Neural cell (in vitro differentiated cells): Measurements from ENCODE around the gene MAPK4. TPM values are rescaled to one million over a fixed set of nuclear protein-coding genes. Genes with fewer than 3 reads are reported as not detected.

Source experiments
- H2AFZ ChIP-seq: fragments of 200-600, 300-800 bp; sonication (generic), shearing (Covaris generic); 2 replicates; pipeline ENCODE4 v1.6.0; 2014; ENCODE audit warnings: low read depth, mild to moderate bottlenecking, antibody characterized with exemption, low read length, moderate library complexity
- H3F3A ChIP-seq: fragments of 200-600 bp; shearing (Covaris generic); 2 replicates; pipeline ENCODE4 v1.6.1; 2016; ENCODE audit warnings: mild to moderate bottlenecking, moderate library complexity, mixed read lengths, antibody characterized with exemption, low read length; ENCODE audit not compliant: insufficient read depth, poor library complexity, severe bottlenecking
- H3K27ac ChIP-seq: fragments of 200-600, 300-800 bp; sonication (generic), shearing (Covaris generic); 2 replicates; pipeline ENCODE4 v1.5.1; 2014; ENCODE audit warnings: mild to moderate bottlenecking, low read length, moderate library complexity
- H3K27me3 ChIP-seq: fragments of 300-800, 200-600 bp; sonication (generic), shearing (Covaris generic); 2 replicates; pipeline ENCODE4 v1.6.0; 2014; ENCODE audit warnings: mild to moderate bottlenecking, low read depth, low read length, moderate library complexity; ENCODE audit not compliant: insufficient read depth
- H3K36me3 ChIP-seq: fragments of 300-800, 200-600 bp; sonication (generic), shearing (Covaris generic); 2 replicates; pipeline ENCODE4 v1.5.1; 2014; ENCODE audit warnings: mild to moderate bottlenecking, antibody characterized with exemption, low read length, moderate library complexity; ENCODE audit not compliant: insufficient read depth
- H3K4me2 ChIP-seq: fragments of 300-800, 200-600 bp; sonication (generic), shearing (Covaris generic); 2 replicates; pipeline ENCODE4 v1.6.0; 2014; ENCODE audit warnings: mild to moderate bottlenecking, low read length
- H3K4me3 ChIP-seq: fragments of 300-800, 200-600 bp; sonication (generic), shearing (Covaris generic); 2 replicates; pipeline ENCODE4 v1.5.1; 2014; ENCODE audit warnings: mild to moderate bottlenecking, low read length, moderate library complexity
- H3K79me2 ChIP-seq: fragments of 200-600 bp; shearing (Covaris generic); replicated peaks from 2 replicates; pipeline ENCODE4 v1.6.0; 2014; ENCODE audit warnings: mild to moderate bottlenecking, low read length, moderate library complexity; ENCODE audit not compliant: insufficient read depth
- H3K9ac ChIP-seq: fragments of 300-800, 200-600 bp; sonication (generic), shearing (Covaris generic); 2 replicates; pipeline ENCODE4 v1.6.1; 2016; ENCODE audit warnings: mild to moderate bottlenecking, low read length, mixed read lengths
- H3K9me2 ChIP-seq: fragments of 200-600 bp; shearing (Covaris generic); 2 replicates; pipeline ENCODE4 v1.6.1; 2016; ENCODE audit warnings: mild to moderate bottlenecking, low read length, mixed read lengths; ENCODE audit not compliant: insufficient read depth
- H3K9me3 ChIP-seq: fragments of 200-600, 300-800 bp; sonication (generic), shearing (Covaris generic); 2 replicates; pipeline ENCODE4 v1.6.1; 2016; ENCODE audit warnings: mild to moderate bottlenecking, mixed run types, low read length, moderate library complexity, mixed read lengths
- H4K20me1 ChIP-seq: fragments of 200-600 bp; shearing (Covaris generic); 2 replicates; pipeline ENCODE4 v1.6.1; 2016; ENCODE audit warnings: mild to moderate bottlenecking, mixed run types; ENCODE audit not compliant: insufficient read depth
- EP300 ChIP-seq: fragments of 450-650 bp; conservative IDR thresholded peaks from 2 replicates; pipeline ENCODE4 v1.6.1; 2014; ENCODE audit warnings: antibody characterized with exemption, mild to moderate bottlenecking, moderate library complexity; ENCODE audit not compliant: poor library complexity, severe bottlenecking
- EZH2 ChIP-seq: fragments of 200-600, 300-800 bp; shearing (Covaris generic), sonication (generic); IDR thresholded peaks from 2 replicates; pipeline ENCODE4 v1.6.1; 2014; ENCODE audit warnings: antibody characterized with exemption, low read length, borderline replicate concordance, mild to moderate bottlenecking; ENCODE audit not compliant: insufficient read depth, poor library complexity, severe bottlenecking
- MXI1 ChIP-seq: fragments of 450-650 bp; conservative IDR thresholded peaks from 2 replicates; pipeline ENCODE4 v1.6.1; 2014; ENCODE audit warnings: antibody characterized with exemption, mild to moderate bottlenecking; ENCODE audit not compliant: poor library complexity, severe bottlenecking
- POLR2AphosphoS5 ChIP-seq: IDR thresholded peaks from 2 replicates; pipeline ENCODE4 v1.6.1; 2012
- RAD21 ChIP-seq: fragments of 450-650 bp; conservative IDR thresholded peaks from 2 replicates; pipeline ENCODE4 v1.6.1; 2014; ENCODE audit warnings: antibody characterized with exemption, mild to moderate bottlenecking, moderate library complexity
- REST ChIP-seq: IDR thresholded peaks from 2 replicates; pipeline ENCODE4 v1.6.1; 2012; ENCODE audit warnings: borderline replicate concordance
- SMC3 ChIP-seq: fragments of 450-650 bp; conservative IDR thresholded peaks from 2 replicates; pipeline ENCODE4 v1.6.1; 2014; ENCODE audit warnings: antibody characterized with exemption, mild to moderate bottlenecking, moderate library complexity; ENCODE audit not compliant: poor library complexity
- TAF1 ChIP-seq: IDR thresholded peaks from 2 replicates; pipeline ENCODE4 v1.6.1; 2012; ENCODE audit warnings: low read depth
- polyA plus RNA-seq: library from polyadenylated mRNA; depleted of rRNA; stranded (reverse); fragments of >200 nt; gene quantifications from 2 replicates; pipeline ENCODE4 v1.2.3, GENCODE V29; 2014
- TF ChIP-seq, protein P1 (sequence below): fragments of 450-650 bp; IDR thresholded peaks from 2 replicates; pipeline ENCODE4 v1.5.1; 2014; ENCODE audit warnings: antibody characterized with exemption, mild to moderate bottlenecking, moderate library complexity; ENCODE audit not compliant: poor library complexity, severe bottlenecking

MAPK4 gene
- polyA plus RNA-seq, 1 donor from 2014 or later = 12.7 TPM

GRCh38 chr18:50573679-50574078 lies 13.8 kb downstream of the MAPK4 start:
- no peaks in the 10 kb centered on the region for H3F3A ChIP-seq
- no peaks in the 10 kb centered on the region for H3K9me3 ChIP-seq
- no peaks in the 10 kb centered on the region for H3K27me3 ChIP-seq
- no peak overlapping the region for H3K27ac ChIP-seq
- H3K79me2 ChIP-seq = no peaks in the 10 kb centered on the region
- no peaks in the 10 kb centered on the region for H4K20me1 ChIP-seq
- no peaks in the 10 kb centered on the region for H3K36me3 ChIP-seq
- H3K4me2 ChIP-seq = no peak overlapping the region
- no peak overlapping the region for H3K4me3 ChIP-seq
- H2AFZ ChIP-seq = no peak overlapping the region
- no peak overlapping the region for H3K9ac ChIP-seq
- no peak for TF ChIP-seq MXI1
- no peak for TF ChIP-seq RAD21
- no peaks in the 10 kb centered on the region for H3K9me2 ChIP-seq

GRCh38 chr18:50578030-50578429 lies 18.1 kb downstream of the MAPK4 start:
- Histone ChIP-seq H3K4me3 (no peak overlapping the region), H3K36me3 (no peaks in the 10 kb centered on the region), H3F3A (no peaks in the 10 kb centered on the region), H3K9me2 (no peaks in the 10 kb centered on the region), H3K4me2 (no peak overlapping the region), H3K79me2 (no peaks in the 10 kb centered on the region), H3K27me3 (no peaks in the 10 kb centered on the region), H3K27ac (no peak overlapping the region), H3K9ac (no peak overlapping the region), H3K9me3 (no peaks in the 10 kb centered on the region), H4K20me1 (no peaks in the 10 kb centered on the region), H2AFZ (no peak overlapping the region)
- TF ChIP-seq, protein P1, sequence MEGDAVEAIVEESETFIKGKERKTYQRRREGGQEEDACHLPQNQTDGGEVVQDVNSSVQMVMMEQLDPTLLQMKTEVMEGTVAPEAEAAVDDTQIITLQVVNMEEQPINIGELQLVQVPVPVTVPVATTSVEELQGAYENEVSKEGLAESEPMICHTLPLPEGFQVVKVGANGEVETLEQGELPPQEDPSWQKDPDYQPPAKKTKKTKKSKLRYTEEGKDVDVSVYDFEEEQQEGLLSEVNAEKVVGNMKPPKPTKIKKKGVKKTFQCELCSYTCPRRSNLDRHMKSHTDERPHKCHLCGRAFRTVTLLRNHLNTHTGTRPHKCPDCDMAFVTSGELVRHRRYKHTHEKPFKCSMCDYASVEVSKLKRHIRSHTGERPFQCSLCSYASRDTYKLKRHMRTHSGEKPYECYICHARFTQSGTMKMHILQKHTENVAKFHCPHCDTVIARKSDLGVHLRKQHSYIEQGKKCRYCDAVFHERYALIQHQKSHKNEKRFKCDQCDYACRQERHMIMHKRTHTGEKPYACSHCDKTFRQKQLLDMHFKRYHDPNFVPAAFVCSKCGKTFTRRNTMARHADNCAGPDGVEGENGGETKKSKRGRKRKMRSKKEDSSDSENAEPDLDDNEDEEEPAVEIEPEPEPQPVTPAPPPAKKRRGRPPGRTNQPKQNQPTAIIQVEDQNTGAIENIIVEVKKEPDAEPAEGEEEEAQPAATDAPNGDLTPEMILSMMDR = no peak
- TF ChIP-seq TAF1 (no peak), EP300 (no peak), REST (no peak), POLR2AphosphoS5 (no peak), MXI1 (no peak), RAD21 (no peak), SMC3 (no peak), EZH2 (no peak)

GRCh38 chr18:50578651-50579050 lies 18.8 kb downstream of the MAPK4 start:
- H3K9me3 ChIP-seq = no peaks in the 10 kb centered on the region
- H3K9me2 ChIP-seq = no peaks in the 10 kb centered on the region
- TF ChIP-seq MXI1 = no peak
- no peak for TF ChIP-seq REST
- TF ChIP-seq TAF1 = no peak
- no peak for TF ChIP-seq SMC3
- no peak for TF ChIP-seq EZH2
- TF ChIP-seq, protein P1 = no peak
- TF ChIP-seq POLR2AphosphoS5 = no peak
- no peak for TF ChIP-seq RAD21
- TF ChIP-seq EP300 = no peak

More at GRCh38 chr18:50578651-50579050, 18.8 kb downstream of the MAPK4 start:
- Histone ChIP-seq H2AFZ (no peak overlapping the region), H3K4me2 (no peak overlapping the region), H3K27me3 (no peaks in the 10 kb centered on the region), H3K79me2 (no peaks in the 10 kb centered on the region), H3K4me3 (no peak overlapping the region), H3K36me3 (no peaks in the 10 kb centered on the region), H4K20me1 (no peaks in the 10 kb centered on the region), H3F3A (no peaks in the 10 kb centered on the region), H3K9ac (no peak overlapping the region), H3K27ac (no peak overlapping the region)
